Body of pancreas (tissue), 4 donors: Measurements from ENCODE around the gene TFPI2.

Experiments
- POLR2A ChIP-seq, 3 donors: fragments of 450-650 bp; IDR thresholded peaks; one replicate each; pipeline ENCODE4 v1.6.1; 2016; ENCODE audit warnings: antibody characterized with exemption in 3 of 3, mild to moderate bottlenecking in 2 of 3
- TF ChIP-seq, protein P1 (sequence below), 7 experiments: fragments of 450-650 bp in 4 of 7; fragments of 200-600 bp in 3 of 7; sonication (generic) in 3 of 7; IDR thresholded peaks; one replicate each; pipeline ENCODE4 v1.5.1; 2016 to 2019; ENCODE audit warnings: antibody characterized with exemption in 7 of 7

- TF ChIP-seq, protein P1, sequence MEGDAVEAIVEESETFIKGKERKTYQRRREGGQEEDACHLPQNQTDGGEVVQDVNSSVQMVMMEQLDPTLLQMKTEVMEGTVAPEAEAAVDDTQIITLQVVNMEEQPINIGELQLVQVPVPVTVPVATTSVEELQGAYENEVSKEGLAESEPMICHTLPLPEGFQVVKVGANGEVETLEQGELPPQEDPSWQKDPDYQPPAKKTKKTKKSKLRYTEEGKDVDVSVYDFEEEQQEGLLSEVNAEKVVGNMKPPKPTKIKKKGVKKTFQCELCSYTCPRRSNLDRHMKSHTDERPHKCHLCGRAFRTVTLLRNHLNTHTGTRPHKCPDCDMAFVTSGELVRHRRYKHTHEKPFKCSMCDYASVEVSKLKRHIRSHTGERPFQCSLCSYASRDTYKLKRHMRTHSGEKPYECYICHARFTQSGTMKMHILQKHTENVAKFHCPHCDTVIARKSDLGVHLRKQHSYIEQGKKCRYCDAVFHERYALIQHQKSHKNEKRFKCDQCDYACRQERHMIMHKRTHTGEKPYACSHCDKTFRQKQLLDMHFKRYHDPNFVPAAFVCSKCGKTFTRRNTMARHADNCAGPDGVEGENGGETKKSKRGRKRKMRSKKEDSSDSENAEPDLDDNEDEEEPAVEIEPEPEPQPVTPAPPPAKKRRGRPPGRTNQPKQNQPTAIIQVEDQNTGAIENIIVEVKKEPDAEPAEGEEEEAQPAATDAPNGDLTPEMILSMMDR (IDR thresholded peaks at IDR 0.05), result no peak
- no peak for TF ChIP-seq POLR2A (IDR thresholded peaks at IDR 0.05)
These were observed 44.5 kb upstream of the TFPI2 start for GRCh38 chr7:93935102-93935501.
